ENCODE measurements around the gene ZHX3.

- TF ChIP-seq CTCF (IDR thresholded peaks at IDR 0.05) (no peak), POLR2AphosphoS5 (IDR thresholded peaks at IDR 0.05) (no peak), POLR2A (IDR thresholded peaks at IDR 0.05) (no peak)
Observed at GRCh38 chr20:41191562-41192500, 125.7 kb downstream of the ZHX3 start.

Data from suprapubic skin (tissue), 4 donors.